Uterus (tissue), 2 donors: ENCODE results near the gene MYL12B.

Source experiments
- CTCF ChIP-seq, 4 experiments: fragments of 200-600 bp in 2 of 4; fragments of 450-650 bp in 2 of 4; sonication (generic) in 2 of 4; IDR thresholded peaks; one replicate each; pipeline ENCODE4 v1.5.1; 2016 to 2019; ENCODE audit warnings: antibody characterized with exemption in 4 of 4, mild to moderate bottlenecking in 2 of 4, moderate library complexity in 1 of 4
- POLR2A ChIP-seq, 2 donors: fragments of 450-650 bp; IDR thresholded peaks; one replicate each; pipeline ENCODE4 v1.6.1; 2016; ENCODE audit warnings: antibody characterized with exemption in 2 of 2, mild to moderate bottlenecking in 1 of 2, moderate library complexity in 1 of 2

GRCh38 chr18:3238742-3239141, 23.2 kb upstream of the MYL12B start:
- TF ChIP-seq CTCF (IDR thresholded peaks at IDR 0.05) (no peak), POLR2A (IDR thresholded peaks at IDR 0.05) (no peak)
